ENCODE data around the gene UNKL.

The UNKL gene

DNA sequence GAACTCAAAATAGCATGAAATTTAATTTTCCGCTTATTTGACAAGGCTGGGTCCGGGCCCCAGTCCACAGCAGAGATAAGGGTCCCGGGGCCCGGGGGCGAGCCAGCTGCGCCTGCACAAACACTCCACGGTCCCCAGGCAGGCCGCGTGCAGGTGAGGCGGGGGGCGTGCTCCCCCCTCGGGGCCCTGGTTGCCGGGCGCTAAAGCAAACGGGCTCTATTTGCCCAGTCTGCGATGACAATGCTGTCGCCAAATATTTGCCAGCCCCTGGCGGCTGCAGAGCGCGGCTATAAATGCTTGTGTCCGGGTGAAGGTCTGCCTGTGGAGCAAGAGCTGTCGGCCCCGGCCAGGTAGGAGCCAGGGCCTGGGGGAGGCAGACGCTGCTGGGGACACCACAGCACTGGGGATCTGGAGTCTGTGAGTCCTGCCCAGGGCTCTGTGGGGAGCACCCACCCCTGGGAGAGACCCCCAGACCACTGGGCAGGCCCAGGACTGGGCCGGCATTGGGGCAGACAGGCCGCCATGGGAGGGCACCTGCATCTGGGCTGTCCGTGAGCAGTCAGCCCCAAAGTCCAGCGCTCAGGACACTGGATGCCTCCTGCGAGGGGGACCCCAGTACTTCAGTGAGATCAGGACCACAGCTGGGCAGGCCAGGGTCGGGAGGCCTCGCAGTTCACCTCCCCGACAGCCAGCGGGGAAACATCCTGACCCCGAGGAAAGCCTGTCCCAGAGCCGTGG is 16.4 kb upstream of the UNKL start, which contains the start of gene PERCC1:
Gene PERCC1, plus strand, starts transcription at position 320 of the 738 bp plus-strand sequence. CDS start 1,516 bp downstream, outside the sequence.
- DNase-seq (ENCODE audit: low read depth in 2 of 2): no peak

DNA sequence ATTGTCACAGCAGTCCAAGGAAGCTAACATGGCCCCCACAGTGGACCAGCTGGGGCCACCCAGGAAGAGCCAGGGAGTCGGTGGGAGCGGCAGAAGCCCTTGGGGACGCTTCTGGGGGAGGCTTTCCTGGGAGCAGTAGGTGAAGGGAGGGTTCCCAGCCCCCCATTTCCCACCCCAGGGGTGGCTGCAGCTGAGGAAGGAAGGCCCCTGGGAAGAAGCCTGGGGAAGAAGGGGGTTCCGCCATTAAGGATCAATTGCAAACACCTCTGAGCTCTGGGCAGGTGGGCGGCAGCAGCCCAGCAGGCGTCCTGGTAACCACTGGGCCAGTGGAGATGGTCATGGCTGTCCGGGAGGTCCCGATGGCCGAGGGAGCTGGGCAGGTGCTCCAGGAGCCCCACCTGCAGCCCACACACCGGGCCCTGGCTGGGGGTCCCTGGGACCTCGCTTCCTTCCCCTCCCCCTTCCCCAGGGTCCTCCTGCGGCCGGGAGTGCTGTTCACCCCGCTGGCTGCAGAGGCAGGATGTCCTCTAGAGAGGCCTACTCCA is 15.8 kb upstream of the UNKL start:
- DNase-seq (ENCODE audit: low read depth in 2 of 2): no peak

DNA sequence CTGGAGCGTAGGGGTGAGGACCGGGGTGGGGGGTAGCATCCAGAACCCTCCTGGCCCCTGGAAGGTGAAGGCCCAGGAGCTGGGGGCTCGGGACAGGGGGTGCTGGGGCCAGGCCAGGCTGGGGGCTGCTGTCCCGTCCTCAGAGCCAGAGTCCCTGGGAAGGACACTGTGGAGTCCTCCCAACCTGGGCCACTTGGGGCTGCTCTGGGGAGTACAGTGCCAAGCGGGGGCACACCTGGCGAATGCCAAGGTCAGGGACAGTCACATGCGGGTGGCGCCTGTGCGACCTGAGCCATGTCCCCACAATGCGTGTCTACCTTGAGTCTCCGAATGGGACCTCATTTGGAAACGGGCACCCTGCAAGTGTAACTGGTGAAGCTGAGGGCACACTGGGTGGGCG is 15.1 kb upstream of the UNKL start:
- no peak for DNase-seq (ENCODE audit: low read depth in 2 of 2)

DNA sequence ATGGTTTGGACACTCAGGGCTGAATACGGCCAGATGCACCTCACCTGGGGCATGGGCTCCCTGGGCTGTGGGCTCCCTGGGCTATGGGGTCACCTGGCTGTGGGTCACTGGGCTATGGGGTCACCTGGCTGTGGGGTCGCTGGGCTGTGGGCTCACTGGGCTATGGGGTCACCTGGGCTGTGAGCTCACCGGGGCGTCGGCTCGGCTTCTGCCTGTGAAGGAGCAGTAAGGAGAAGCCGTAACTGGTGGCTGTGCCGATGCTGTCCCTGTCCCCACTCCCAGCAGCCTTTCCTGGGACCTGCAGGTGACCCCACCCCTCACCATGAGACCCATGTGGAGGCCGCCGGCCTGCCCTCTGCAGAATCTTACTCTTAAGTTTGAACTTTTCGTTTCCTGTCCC is 14.5 kb upstream of the UNKL start:
- DNase-seq (ENCODE audit: low read depth in 2 of 2): no peak

DNA sequence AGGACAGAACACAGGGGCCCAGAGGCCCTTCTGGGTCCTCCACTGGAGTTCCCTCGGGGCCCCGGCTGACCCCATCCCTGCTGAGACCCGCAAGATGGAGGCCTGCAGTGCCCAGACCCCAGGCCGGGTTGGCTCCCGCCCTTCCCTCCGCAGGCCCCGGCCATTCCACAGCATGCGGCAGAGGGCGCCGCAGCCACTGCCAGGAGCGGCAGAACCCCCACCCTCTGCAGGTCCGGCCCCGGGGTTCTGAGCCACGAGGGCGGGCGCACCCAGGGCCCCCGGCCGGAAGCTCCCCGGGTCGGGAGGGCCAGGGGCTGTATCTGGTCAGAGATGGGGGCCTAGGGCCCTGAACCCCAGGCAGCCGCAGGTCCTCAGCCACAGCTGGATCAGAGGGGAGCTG is 14.0 kb upstream of the UNKL start:
- DNase-seq (ENCODE audit: low read depth in 2 of 2): no peak

DNA sequence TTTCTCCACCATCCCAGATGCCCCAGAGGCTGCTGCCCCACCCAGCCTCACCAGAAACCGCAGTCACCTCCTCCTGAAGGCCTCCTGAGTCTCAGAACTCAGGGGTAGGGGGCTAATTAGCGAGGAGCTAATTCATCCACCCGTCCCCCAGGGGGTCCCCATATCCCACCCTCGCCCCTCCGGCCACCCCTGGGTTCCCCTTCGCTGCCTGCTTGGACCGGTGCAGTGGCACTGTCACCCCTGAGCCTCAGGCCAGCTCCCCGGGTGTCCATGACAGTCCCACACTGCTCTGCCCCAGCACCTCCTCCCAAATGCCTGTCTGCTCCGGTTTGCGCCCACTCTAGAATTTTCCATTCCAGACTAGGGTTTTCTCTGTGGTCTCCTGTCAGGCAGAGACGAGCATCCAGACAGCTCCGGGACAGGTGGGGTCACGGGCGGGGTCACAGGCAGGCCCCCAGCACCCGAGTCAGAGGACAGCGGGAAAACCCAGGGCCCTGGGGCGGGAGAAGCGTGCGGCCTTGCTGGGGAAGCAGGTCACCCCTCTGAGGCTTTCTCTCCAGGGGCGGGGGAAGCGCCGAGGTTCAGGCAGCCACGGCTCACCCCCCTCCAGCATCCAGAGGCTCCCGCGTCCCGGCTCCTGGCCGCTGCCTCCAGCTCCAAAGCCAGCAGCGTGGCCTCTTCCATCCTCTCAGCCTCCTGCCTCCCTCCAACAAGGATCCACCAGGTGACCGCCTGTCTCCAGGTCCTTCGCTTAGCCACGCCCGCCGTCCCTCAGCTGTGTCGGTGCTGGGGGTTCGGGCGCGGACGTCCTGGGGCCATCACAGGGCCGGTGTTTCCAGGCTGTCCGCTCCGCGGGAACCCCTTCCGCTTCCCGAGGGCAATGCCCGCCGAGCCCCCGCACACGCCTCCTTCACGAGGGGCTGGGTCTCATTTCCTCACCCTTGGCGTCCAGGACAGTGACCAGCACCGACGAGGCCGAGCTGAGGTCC is 13.3 kb upstream of the UNKL start:
- no peak for DNase-seq (ENCODE audit: low read depth in 2 of 2)

DNA sequence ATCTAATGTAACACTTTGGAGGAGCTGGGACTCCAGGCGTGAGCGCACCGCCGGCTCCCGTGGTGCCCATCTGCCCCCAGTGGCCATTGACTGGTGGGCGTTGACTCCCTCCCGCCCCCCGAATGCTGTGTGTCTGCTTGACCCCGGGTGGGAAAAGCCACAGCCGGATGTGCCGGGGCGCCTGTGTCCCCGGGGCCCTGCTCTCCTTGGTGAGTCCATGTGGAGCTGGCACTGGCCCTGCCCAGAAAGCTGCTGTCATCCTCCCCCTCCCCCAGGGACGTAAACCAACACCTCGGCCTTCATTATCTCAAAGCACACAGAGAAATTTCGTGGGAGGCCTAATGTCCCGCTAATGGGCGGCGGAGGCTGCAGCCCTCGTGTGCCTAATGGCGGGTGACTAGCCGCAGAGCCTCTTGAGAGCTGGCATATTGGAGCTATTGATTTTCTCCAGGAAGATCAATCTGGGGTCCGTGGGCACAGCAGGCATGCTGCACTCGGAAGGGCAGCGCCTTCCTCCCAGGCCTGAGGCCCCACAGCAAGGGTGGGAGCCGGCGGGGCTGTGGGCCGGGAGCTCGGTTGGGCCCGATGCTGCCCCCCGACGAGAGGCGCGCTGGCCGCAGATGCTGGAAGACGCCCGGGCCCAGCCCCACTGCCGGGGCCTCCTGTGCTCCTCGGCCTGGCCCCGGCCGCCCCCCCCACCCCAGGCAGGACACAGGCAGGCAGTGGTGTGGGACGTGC is 12.4 kb upstream of the UNKL start:
- no peak for DNase-seq (ENCODE audit: low read depth in 2 of 2)

DNA sequence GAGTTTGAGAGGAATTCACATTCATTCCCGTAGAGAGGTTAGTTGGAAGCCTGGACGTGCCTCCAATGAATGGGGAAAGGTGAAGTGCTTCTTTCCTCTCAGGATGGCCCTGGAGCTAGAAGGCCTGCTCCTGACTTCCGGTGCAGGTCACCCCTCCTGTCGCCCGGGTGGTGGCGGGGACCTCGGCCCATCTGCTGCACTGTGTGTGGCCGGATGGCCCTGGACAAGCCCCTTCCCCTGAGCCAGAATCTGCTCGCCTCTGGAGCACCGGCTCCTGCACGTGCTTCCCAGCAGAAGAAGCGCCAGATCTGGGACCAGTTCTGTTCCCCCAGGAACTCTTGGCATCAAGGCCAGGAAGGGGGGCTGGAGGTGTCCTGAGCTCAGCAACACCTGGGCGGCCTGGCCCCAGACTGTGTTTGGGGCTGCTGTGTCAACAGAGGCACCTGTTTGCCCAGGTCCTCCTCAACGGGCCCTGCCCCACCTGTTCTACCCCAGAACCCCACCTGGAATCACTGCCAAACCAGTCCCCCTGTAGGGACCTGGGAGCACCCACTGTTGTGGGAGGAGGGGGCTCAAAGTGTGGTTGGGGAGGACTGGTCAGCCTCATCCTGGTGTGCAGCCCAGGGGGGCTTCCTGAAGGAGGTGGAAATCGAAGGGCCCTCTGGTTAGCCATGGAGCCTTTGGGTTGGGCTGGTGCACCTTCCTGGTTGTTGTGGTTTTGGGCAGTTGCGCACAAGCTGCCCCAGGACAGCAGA is 11.3 kb upstream of the UNKL start:
- DNase-seq (ENCODE audit: low read depth in 2 of 2): no peak

DNA sequence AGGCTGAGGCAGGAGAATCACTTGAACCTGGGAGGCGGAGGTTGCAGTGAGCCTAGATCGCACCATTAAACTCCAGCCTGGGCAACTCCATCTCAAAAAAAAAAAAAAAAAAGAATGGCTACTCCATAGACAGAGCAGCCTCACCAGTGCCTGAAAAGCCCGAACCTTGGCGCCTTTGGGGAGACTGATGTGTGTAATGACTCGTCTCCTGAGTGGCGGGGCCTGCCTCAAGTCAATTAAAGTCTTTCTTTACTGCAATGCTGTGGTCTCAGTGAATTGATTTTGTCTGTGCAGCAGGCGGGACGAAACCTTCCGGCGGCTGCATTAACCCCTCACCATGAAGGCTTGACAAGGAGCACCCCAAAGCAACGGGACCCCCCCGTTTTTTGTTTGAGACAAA is 9.5 kb upstream of the UNKL start:
- DNase-seq (ENCODE audit: low read depth in 2 of 2): no peak

DNA sequence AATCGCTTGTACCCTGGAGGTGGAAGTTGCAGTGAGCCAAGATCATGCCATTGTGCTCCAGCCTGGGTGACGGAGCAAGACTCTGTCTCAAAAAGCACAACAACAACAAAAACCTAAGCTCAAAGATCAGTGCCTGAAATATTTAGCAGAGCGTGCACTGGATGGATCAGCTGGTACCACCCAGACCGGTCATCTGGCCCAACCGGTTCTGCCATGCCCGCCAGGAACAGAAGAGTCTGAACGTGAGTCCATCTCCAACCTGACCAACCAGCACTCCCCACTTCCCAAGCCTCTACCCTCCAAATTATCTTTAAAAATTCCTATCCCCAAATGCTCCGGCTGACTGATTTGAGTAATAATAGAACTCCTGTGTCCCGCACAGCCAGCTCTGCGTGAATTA is 7.6 kb upstream of the UNKL start:
- no peak for DNase-seq (ENCODE audit: low read depth in 2 of 2)

DNA sequence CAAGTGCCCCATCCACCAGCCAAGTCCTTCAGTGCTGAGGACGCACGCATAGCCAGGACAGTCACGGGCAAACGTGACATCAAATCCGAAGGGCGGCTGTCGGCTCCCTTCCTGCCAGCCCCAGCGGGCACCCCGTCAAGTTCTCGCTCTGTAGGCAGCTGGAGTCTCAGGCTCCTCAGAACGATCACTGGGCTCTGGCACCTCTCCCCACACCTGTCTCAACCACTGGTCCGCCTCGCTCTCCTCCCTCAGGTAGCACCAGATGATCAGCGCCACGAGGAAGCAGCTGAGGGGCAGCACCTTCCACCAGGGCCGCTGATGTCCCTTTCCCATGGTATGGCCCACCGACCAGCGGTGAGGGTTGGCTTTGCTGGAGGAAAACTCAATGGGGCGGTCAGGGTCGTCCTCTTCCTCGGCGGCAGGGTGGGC is 5.6 kb upstream of the UNKL start:
- no peak for DNase-seq (ENCODE audit: low read depth in 2 of 2)

DNA sequence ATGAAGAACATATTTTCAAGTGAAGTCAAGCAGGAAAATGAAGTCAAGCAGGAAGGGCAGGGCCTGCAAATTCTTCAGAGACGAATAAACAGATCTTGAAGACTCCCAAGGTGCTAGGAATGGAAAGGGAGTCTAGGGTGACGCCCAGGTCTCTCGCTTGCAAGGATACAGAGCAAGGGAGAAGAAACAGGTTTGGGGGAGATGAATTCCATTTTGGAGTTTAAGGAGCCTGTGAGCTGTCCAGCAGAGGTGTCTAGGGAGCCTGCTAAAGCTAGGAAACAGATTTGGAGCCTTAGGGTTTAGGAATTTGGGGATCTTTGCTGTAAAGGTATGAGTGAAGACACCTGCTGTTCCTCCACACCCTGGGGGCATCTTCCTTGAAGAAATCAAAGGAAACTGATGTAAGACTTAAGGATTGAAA is 2.0 kb upstream of the UNKL start:
- no peak for DNase-seq (ENCODE audit: low read depth in 2 of 2)

DNA sequence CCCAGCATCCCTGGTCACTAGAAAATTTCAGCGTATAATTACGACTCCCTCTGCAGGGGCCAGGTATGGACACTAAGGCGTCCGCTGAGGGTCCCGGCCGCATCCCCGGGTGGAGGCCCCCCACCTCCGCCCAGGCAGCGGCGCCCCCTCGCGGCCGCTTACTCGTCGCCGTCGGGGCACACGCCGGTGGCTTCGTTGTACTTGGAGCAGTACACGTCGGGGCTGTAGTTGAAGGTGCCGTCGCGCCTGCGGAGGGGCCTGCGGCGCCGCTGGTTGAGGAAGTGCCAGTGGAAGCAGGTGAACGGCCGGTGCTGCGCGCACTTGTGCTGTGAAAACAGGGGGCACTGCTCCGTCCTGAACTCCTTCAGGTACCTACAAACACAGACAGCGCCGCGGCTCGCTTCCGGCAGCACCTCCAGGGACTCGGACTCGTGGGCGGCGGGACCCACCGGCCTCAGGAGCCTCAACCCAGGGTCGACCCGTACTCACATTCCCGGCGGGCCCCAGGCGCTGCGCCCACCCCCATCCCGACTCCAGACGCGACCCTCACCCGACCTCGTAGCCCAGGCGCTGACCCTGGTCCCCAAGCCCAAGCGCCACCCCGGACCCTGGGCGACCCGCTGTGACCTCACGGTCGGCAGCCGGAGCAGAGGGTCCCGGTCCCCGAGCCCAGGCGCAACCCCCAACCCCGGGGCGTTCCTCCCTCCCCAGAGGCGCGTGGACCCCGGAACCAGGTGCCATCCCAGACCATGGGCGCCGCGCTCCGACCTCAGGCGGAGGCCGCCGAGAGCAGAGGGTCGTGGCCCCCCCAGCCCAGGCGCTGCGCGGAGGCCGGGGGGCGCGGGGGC is 596 bp downstream of the UNKL start:
- DNase-seq (ENCODE audit: low read depth in 2 of 2): peak; percentile 24 to 25

DNA sequence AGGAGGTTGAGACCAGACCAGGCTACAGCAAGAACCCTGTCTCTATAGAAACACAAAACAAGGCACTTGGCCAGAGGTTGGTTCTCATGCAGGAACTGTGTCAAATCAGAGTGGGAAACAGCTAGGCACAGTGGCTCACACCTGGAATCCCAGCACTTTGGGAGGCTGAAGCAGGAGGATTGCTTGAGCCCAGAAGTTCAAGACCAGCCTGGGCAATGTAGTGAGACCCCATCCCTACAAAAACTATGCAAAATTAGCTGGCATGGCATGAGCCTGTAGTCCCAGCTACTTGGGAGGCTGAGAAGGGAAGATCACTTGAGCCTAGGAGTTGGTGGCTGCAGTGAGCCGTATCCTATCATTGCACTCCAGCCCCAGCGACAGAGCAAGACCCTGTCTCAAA is 1.7 kb downstream of the UNKL start:
- no peak for DNase-seq (ENCODE audit: low read depth in 2 of 2)

DNA sequence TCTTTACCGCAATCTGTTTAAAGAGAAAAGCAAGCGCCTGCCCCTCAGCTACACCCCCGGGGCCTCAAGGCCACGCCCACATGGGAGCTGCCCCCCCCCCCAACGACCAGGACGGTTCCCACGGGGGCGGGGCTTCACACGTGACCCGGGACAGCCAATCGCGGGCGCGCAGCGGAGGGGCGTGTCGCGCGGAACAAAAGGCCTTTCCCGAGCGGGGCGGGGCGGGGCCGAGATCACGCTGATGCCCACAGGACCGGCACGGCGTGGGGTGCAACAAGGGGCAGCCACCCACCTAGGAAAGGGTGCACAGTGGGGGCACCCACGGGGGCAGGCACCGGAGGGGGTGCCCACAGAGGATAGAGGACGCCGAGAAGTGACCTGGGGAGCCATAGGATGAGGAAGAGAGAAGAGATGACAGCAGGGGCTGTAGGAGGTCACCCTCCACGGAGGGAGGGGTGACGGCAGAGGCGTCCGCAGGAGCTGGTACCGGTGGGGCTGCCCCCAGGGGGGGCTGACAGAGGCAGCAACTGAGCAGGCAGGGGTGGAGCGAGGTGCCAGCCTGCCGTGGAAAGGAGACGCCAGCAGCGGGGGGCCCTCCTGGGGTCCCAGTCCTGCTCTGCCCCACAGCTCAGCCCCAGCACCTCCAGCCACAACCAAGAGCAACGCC is 6.2 kb downstream of the UNKL start:
- peak; percentile 91 to 94 for DNase-seq (ENCODE audit: low read depth in 2 of 2)

DNA sequence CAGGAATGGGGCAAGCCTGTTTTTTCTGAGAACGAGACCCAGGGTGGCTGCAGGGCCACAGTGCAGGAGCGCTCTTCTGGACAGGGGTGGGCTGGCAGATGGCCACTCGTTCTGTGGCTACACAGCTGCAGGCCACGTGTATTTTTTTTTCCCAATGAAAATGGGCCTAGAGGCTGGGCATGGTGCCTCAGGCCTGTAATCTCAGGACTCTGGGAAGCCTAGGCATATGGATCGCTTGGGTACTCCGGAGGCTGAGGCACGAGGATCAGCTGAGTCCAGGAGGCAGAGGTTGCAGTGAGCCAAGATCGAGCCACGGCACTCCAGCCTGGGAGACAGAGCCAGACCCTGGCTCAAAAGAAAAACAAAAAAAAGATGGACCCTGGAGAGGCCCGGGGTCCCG is 6.8 kb downstream of the UNKL start:
- no peak for DNase-seq (ENCODE audit: low read depth in 2 of 2)

DNA sequence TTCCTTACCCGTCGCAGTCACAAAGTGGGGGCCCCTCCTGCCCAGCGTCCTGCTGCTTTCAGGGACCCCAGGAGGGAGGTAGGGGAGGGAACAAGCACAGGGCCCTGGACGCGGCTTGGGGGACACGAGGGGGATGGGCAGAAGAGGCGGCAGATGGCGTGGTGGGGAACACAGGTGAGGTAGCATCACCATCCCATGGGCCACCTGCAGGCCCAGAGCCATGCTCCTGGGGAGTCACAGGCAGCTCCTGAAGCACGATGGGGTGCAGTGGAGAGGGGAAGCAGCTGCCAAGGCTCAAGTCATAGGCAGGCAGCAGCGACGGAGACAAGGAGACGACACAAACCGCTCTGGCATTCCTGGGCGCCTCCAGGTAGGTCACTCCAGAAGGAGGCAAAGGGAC is 10.8 kb downstream of the UNKL start:
- no peak for DNase-seq (ENCODE audit: low read depth in 2 of 2)

DNA sequence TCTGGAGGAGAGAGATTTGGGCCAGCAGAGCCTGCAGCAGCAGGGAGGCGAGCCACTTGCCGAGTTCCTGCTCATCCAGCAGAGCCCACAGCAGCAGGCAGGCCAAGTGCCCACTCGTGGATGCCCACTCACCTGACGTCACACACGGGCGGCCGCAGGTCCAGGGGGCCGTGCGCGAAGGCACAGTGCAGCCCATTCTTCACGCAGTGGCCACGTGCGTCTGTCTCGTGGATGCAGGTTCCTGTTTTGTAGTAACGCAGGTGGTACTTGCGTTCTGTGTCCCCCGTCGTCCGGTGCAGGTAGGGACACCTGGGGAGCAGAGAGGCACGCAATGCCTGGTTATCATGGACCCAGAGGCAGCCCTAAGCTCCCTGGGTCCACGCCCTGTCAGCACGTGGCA is 11.5 kb downstream of the UNKL start:
- no peak for DNase-seq (ENCODE audit: low read depth in 2 of 2)

DNA sequence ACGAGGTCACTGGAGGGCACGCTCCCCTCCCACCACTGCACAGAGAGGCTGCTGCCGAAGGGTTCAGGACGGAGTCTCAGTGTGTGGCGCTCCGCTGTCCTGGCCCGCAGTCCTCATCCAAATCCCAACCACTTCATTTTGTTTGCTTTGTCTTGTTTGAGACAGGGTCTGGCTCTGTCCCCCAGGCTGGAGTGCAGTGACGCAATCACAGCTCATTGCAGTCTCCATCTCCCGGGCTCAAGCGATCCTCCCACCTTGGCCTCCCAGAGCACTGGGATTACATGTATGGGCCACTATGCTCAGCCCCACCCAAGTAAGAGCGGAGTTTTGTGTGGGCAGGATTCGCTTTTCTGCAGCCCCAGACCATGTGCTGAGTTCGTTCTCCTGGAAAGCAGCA is 12.7 kb downstream of the UNKL start:
- DNase-seq (ENCODE audit: low read depth in 2 of 2): no peak

Measured in activated CD8-positive, alpha-beta memory T cell treated with anti-CD3 and anti-CD28 coated beads for 4 hours (primary cell).